GM18861 (cell line): ENCODE measurements around the gene HMGCL.
A peak's percentile ranks its signal among the peaks of the same experiment; 100 is the strongest.
"Not testable (repeated sequence)": the region's sequence is repeated elsewhere in the genome, so short reads cannot be mapped to it uniquely, and the experiment has no call there.

Experiments used
- ATAC-seq: cut with Tn5 transposase; IDR thresholded peaks from one replicate; pipeline ENCODE4 v1.9.1; 2021; ENCODE audit not compliant: unreplicated experiment

HMGCL gene

DNA sequence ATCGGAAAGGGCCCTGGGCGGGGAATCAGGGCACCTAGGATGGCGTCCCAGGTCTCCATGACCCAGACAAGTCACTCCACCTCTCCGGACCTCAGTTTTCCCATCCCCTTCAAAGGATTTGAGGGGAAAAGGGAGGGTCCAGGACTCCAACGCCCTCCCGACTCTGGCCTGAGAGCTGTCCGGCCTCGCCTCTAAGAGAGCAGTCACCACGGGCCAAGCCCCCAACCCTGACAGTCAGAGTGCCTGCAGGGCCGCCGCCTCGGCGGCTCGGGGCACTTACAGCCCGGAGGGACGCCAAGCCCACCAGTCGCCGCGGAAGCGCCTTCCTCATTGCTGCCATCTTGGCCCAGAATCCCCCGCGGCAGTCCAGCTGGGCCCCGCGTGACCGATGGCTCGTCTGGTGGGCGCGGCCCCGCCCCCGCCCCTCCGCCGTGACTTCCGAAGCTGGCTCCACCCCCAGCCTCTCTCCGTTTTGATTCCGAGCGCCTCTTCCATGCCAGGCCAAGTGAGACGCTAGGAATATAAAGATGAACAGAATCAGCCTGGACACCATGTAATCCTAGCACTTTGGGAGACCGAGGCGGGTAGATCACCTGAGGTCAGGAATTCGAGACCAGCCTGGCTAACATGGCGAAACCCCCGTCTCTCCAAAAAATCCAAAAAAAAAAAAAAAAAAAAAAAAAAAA, at the start of gene HMGCL:
Gene HMGCL (minus strand): TSS at position 354 of the 686 bp plus-strand sequence. CDS start 14 bp downstream, at position 340.
- ATAC-seq = peak; percentile 51

DNA sequence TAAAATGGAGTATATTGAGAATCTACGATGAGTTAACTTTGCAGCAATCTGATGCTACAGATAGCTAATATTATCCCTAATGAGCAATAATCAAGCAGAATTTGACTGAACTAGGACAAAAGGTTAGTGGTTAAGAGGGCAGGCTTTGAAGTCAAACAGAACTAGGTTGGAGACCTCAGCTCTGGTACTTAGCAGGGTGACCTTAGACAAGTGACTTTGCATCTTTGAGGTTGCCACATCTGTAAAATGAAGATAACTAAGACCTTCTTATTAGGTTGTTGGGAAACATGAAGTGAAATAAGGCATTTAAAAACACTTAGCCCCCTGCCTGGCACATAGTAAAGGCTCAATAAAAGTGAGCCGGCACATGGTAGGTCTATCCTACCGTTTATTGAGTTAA, 47.2 kb upstream of the HMGCL start:
- ATAC-seq = no peak

DNA sequence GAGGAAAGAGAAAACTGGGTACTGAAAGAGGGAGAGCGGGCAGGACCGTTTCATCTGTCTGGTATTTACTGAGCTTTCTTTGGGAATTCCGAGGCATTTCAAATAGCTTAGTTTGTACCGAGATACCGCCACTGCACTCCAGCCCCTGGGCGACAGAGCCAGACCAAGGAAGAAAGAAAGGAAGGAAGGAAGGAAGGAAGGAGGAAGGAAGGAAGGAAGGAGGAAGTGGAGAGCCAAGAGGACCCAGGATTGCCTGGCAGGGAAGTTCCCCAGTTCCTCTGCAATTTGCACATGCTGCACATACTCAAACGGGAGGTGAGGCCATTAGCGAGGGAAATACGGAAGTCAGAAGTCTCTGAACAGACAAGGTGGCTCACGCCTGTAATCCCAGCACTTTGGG, 43.8 kb upstream of the HMGCL start:
- no peak for ATAC-seq

DNA sequence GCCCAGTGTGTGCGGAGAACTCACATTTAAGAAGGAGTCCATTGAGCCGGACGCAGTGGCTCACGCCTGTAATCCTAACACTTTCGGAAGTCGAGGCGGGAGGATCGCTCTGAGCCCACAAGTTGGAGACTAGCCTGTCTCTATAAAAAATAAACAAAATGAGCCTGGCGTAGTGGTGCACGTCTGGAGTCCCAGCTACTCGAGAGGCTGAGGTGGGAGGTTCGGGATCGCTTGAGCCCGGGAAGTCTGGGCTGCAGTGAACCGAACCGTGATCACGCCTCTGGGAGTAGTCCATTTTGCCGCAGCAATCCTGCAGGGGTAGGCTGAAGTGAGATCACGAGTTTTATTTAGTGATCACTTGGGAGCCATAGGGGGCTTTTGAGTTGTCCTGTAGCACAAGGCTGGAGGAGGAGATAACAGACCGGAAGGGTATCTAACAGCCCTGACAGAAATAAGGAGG, 43.4 kb upstream of the HMGCL start:
- no peak for ATAC-seq

DNA sequence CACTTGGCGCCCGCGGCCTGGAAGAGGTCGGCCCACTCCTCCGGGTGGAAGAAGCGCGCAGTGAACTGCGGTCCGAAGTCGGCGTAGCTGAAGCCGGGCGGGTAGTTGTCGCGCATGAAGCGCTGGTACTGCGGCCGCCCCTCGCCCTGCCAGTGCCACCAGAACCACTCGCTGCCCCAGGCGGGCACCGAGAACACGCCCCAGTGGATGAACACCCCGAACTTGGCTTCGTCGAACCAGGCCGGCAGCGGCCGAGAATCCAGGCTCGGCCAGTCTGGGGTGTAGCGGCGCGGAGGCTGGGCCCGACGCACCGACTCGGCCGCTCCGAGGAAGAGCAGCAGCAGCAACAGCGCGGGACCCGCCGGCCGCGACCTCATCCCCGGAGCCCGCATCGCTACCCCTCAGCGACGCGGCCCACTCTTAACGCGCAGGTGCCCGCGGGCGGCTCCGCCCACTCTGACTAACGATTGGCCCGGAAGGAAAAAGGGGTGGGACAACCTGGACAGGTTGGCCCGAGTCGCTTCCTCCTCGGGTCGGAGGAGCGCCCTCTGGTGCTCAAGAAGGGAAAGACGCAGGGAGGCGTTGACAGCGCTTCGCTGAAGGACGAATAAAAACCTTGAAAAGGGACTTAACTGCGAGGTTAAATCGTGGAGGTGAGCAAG, 42.8 kb upstream of the HMGCL start, which contains the start of gene FUCA1:
Gene FUCA1 (minus strand): TSS at position 396 of the 662 bp plus-strand sequence. CDS start 4 bp downstream, at position 392.
- peak; percentile 79 for ATAC-seq

DNA sequence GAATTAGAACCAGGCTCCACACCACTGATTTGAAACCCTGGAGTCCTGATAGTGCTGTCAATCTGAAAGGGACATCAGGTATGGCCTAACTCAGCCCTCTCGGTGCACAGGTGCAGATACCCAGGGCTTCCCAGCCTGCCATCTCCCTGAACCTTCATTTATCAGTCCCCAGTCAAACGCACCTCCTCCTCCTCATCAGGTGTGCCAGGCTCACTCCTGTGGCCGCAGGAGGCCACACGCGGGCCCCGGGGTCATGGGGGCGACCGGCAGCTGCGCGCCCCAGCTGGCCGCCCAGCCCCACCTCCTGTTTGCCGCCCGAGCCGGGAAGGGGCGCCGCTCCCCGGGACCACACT, 42.3 kb upstream of the HMGCL start:
- ATAC-seq = no peak

DNA sequence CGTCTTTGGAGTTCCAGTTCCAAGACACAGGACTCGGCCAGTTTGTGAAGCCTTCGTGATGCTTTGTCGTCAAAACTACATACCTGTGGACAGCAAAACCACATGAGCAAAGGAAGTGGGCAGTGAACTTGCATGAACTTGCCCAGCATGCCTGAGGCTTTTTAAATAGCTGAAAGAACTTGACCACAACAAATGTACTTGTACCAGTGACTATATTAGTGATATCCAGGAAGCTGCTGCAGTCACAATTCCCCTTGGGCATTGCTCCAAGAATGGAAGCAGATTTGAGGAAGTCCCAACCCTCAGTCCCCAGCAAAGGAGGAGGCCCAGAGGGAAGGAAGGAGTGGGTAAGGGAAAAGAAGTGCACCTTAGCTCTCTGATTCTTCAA, 40.3 kb upstream of the HMGCL start:
- ATAC-seq = no peak

DNA sequence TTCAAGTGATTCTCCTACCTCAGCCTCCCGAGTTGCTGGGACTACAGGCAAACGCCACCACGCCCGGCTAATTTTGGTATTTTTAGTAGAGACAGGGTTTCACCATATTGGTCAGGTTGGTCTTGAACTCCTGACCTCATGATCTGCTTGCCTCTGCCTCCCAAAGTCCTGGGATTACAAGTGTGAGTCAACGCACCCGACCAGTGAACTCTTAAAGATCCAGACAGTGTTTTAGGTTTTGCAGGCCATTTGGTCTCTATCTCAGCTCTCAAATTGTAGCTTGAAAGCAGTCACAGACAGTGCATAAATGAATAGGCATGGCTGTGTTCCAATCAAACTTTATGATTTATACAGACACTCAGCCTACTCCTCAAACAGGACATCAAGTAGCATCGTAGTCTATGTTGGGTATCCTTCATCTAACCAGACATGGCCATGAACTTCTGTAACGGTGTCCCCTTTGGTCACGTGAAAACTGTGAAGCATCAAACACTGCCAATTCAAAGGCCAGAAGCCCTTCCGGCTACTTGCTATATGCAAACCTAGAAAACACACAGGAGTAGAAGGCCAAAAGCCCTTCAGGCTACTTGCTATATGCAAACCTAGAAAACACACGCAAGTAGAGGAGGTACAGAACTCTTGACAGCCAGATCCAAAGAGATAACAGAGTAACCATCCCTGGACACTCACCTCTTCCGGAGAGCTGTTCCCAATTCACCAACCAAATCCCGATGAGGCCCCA, 39.7 kb upstream of the HMGCL start:
- no peak for ATAC-seq

DNA sequence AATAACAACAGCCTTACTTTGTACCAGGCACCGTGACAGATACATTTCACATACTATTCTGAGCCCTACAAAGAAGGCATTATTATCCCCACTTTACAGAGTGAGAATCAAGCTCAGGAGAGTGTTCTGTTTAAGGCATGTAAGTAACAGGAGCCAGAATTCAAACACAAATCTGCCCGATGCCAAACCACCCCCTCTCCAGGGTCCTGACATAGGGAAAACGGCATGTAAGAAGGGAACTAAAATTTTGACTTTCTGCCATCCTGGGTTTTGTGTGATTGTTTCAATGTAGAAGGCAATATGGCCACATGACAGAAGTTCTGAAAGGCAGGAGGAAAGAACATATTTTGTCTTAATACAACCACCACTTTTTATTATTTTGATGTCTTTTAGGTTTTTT, 37.4 kb upstream of the HMGCL start:
- ATAC-seq = no peak

DNA sequence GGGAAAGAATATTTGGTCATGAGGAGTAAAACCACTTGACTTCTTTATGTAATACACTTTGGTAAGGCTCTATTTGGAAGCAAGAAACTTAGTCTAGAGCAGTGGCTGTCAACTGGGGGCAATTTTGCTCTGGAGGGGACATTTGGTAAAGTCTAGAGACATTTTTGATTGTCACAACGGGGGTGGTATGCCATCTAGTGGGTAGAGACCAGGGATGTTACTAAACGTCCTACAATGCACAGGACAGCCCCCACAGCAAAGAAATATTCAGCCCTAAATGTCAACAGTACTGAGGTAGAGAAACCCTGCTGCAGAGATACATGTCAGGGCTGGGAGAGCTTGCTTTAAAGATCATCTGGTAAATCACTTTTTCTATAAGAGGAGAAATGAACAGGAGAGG, 29.3 kb upstream of the HMGCL start:
- ATAC-seq = no peak

DNA sequence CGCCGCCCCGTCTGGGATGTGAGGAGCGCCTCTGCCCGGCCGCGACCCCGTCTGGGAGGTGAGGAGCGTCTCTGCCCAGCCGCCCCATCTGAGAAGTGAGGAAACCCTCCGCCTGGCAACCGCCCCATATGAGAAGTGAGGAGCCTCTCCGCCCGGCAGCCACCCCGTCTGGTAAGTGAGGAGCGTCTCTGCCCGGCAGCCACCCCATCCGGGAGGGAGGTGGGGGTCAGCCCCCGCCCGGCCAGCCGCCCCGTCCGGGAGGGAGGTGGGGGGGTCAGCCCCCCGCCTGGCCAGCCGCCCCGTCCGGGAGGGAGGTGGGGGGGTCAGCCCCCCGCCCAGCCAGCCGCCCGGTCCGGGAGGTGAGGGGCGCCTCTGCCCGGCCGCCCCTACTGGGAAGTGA, 27.9 kb upstream of the HMGCL start:
- not testable (repeated sequence) for ATAC-seq

DNA sequence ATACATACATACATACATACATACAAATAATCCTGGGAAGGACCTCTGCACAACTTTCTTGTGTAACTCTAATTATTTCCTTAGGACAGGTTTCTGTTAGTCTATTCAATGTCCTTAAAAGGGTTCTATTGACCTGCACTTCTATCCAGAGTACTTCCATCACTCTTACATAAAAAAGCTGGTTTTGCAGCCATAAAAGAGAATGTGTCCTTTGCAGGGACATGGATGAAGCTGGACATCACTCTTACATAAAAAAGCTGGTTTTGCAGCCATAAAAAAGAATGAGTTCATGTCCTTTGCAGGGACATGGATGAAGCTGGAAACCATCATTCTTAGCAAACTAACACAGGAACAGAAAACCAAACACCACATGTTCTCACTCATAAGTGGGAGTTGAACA, 26.2 kb upstream of the HMGCL start:
- ATAC-seq = not testable (repeated sequence)

DNA sequence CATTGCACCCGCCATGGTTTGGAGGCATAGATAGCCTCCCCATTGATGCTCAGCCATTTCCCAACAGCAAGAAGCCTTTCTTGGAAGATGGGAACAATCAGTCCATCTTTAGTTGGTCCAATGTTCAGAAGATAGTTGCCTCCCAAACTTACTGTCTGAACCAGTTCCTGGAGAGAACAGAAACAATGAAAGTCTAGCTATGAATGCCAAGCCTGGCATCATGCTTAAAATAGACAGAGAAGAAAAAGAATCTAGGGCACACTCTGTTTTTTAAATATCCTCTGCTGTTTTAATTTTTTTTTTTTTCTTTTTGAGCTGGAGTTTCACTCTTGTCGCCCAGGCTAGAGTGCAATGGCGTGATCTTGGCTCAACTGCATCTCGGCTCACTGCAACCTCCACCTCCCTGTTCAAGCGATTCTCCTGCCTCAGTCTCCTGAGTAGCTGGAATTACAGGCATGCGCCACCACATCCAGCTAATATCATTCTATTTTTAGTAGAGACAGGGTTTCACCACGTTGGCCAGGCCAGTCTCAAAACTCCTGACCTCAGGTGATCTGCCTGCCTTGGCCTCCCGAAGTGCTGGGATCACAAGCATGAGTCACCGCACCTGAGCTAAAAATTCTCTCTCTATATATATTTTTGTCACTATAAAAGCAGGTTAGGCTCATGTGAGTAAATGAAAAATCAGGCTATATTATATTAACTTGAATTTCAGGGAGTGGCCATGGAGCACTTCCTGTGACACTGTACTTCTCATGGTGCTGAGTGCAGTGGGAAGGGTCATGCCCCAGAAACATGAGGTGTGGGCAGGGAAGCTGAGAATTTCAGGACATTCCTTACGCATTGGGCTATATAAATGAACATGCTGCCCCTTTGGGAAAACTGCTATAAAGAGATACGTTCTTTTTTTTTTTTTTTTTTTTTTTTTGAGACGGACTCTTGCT, 23.7 kb upstream of the HMGCL start:
- no peak for ATAC-seq

DNA sequence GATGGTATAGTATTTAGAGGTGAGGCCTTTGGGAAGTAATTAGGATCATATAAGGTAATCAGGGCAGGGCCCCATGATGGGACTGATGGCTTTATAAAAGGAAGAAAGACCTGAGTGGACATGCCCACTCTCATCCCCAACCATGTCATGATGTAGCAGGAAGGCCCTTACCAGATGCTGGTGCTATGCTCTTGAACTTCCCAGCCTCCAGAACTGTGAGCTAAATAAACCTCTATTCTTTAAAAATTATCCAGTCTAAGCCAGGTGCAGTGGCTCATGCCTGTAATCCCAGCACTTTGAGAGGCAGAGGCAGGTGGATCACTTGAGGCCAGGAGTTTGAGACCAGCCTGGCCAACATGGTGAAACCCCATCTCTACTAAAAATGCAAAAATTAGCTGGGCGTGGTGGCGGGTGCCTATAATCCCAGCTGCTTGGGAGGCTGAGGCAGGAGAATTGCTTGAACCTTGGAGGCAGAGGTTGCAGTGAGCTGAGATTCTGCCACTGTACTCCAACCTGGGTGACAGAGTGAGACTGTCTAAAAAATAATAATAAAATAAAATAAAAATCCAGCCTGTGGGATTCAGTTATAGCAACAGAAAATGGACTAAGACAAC, 22.4 kb upstream of the HMGCL start:
- ATAC-seq = not testable (repeated sequence)

DNA sequence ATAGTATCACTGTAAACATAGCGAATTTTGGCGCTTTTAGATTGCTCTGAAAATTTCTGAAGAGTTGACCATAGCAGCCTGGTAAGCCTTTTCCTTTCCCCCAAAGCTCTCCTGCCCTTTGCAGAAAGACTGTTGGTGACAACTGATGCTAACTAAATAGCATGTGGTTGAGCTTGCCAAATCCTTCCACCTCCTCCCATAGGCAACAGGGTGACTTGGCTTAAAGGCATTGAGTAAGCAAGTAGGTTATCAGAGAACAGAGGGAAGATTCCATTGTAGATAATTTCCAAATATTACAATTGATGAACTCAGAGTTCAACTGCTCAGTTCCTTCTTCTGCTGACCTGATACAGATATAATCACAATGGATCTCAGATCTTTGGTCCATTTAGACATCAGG, 19.9 kb upstream of the HMGCL start:
- no peak for ATAC-seq

DNA sequence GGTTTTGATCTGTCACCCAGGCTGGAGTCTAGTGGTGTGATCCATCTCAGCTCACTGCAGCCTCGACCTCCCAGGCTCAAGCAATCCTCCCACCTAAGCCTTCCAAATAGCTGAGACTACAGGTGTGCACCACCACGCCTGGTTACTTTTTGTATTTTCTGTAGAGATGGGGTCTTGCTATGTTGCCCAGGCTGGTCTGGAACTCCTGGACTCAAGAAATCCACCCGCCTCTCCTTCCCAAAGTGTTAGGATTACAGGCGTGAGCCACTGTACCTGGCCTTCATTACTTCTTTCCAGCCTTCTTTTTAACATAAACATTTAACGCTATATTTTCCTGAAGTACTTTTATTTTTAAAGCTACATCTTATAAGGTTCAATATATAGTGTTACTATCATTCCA, 18.4 kb upstream of the HMGCL start:
- ATAC-seq = no peak

DNA sequence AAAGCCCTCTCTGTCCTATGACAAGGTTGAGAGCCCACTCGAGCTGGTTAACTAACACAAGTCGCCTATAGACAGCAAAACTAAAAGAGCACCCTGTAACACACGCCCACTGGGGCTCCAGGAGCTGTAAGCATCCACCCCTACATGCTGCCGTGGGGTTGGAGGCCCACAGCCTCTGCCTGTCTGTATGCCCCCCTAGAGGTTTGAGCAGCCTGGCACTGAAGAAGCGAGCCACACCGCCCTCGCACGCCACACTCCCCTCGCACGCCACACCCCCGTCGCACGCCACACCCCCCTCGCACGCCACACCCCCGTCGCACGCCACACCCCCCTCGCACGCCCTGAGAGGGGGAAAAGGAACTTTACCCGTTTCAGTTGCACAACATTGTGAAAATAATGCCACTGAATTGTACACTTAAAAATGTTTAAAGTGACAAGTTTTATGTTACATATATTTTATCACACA, 13.2 kb upstream of the HMGCL start:
- ATAC-seq = no peak

DNA sequence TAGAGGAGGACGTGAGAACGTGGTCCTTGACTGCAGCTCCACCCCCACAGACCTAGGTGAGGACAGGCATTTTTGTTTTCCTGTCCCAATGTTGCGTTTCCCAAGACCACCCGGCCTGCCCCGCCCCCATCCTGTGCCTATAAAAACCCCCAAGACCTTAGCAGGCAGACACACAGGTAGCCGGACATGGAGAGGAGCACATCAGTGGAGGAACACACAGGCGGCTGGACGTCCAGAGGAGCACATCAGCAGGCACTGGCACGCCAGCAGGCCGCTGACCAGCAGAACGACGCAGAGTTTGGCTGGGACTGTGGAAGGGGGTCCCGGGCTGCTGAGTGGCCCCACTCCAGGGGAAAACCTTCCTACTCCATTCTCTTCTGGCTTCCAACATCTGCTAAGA, 12.7 kb upstream of the HMGCL start:
- ATAC-seq = no peak

DNA sequence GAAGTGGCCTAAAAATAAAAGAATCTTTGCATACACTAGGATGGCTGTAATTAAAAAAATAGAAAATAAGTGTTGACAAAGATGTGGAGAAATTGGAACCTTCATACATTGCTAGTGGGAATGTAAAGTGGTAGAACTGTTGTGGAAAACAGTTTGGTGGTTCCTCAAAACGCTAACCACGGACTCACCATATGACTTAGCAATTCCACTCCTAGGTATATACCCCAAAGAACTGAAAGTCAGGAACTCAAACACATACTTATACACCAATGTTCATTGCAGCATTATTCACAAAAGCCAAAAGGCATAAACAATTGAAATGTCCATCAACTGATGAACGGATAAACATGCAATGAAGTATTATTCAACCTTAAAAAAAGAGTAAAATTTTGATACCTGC, 10.8 kb upstream of the HMGCL start:
- no peak for ATAC-seq

DNA sequence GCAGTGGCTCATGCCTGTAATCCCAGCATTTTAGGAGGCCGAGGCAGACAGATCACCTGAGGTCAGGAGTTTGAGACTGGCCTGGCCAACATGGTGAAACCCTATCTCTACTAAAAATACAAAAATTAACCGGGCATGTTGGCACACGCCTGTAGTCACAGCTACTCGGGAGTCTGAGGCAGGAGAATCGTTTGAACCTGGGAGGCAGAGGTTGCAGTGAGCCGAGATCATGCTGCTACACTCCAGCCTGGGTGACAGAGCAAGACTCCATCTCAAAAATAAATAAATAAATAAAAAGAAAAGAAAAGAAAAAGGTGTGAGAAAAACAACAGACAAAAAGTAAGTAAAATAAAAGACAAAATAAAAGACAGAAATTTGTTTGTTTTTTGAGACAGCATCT, 8.9 kb upstream of the HMGCL start:
- ATAC-seq = not testable (repeated sequence)
